ENCODE results near the gene GNAI3. TPM values are rescaled to one million over a fixed set of nuclear protein-coding genes. Genes with fewer than 3 reads are reported as not detected.

Gene GNAI3
- 14.9 and 16.0 TPM in 2 replicates for total RNA-seq

GRCh38 chr1:109548321-109549267, at the start of gene GNAI3:
GNAI3 (plus strand) TSS chr1:109548615; CDS start chr1:109548721, 106 bp downstream.

GRCh38 chr1:109509176-109510134, 39.0 kb upstream of the GNAI3 start, which contains the start of gene AMIGO1:
AMIGO1 (minus strand) TSS chr1:109509727; CDS start chr1:109508912, 815 bp downstream.

GRCh38 chr1:109539676-109540075, 8.7 kb upstream of the GNAI3 start, which contains the start of gene GPR61:
GPR61 (plus strand) TSS chr1:109539872; CDS start chr1:109543023, 3,151 bp downstream.

GRCh38 chr1:109619576-109620400, 71.4 kb downstream of the GNAI3 start, which contains the start of the genes AMPD2 and GNAT2:
AMPD2 (plus strand) TSS chr1:109619837; CDS start chr1:109621176, 1,339 bp downstream.
GNAT2 (minus strand) TSS chr1:109619616; CDS start chr1:109612870, 6,746 bp downstream.

GRCh38 chr1:109655615-109656519, 107.5 kb downstream of the GNAI3 start, which contains the start of gene GSTM4:
GSTM4 (plus strand) TSS chr1:109656099; CDS start chr1:109656390, 291 bp downstream.

GRCh38 chr1:109667452-109668122, 119.2 kb downstream of the GNAI3 start, which contains the start of gene GSTM2:
GSTM2 (plus strand) TSS chr1:109668057; CDS start chr1:109668116, 59 bp downstream.

Other genes with a start within 250 kb of the GNAI3 start
- not detected in 2 replicates for gene MYBPHL, start 241.6 kb upstream of the GNAI3 start, total RNA-seq
- 16.7 and 27.4 TPM in 2 replicates for gene SORT1, start 150.7 kb upstream of the GNAI3 start, total RNA-seq
- gene PSMA5, start 122.2 kb upstream of the GNAI3 start, total RNA-seq: 36.6 and 52.4 TPM in 2 replicates
- 0.56 and 0.91 TPM in 2 replicates for gene SYPL2, start 82.1 kb upstream of the GNAI3 start, total RNA-seq
- 1.2 and 1.3 TPM in 2 replicates for gene ATXN7L2, start 64.7 kb upstream of the GNAI3 start, total RNA-seq
- gene CYB561D1, start 54.5 kb upstream of the GNAI3 start, total RNA-seq: 6.5 and 10.4 TPM in 2 replicates
- 3.3 and 4.9 TPM in 2 replicates for gene AMIGO1, start 38.9 kb upstream of the GNAI3 start, total RNA-seq
- gene GPR61, start 8.7 kb upstream of the GNAI3 start, total RNA-seq: 0.13 TPM in 1 of 2 replicates, not detected in the other
- 0.30 and 0.33 TPM in 2 replicates for gene GNAT2, start 71.0 kb downstream of the GNAI3 start, total RNA-seq
- gene AMPD2, start 71.2 kb downstream of the GNAI3 start, total RNA-seq: 98.9 and 120 TPM in 2 replicates
- 7.8 and 12.9 TPM in 2 replicates for gene GSTM4, start 107.5 kb downstream of the GNAI3 start, total RNA-seq
- gene GSTM2, start 119.4 kb downstream of the GNAI3 start, total RNA-seq: 26.5 and 27.1 TPM in 2 replicates
- gene GSTM1, start 139.2 kb downstream of the GNAI3 start, total RNA-seq: not detected in 2 replicates
- 4.1 and 5.0 TPM in 2 replicates for gene GSTM5, start 163.6 kb downstream of the GNAI3 start, total RNA-seq
- gene GSTM3, start 192.4 kb downstream of the GNAI3 start, total RNA-seq: 27.5 and 30.3 TPM in 2 replicates
- not detected in 2 replicates for gene EPS8L3, start 215.3 kb downstream of the GNAI3 start, total RNA-seq